ENCODE results near the gene WDR72.
"Not testable (repeated sequence)": the region's sequence is repeated elsewhere in the genome, so short reads cannot be mapped to it uniquely, and the experiment has no call there.

The WDR72 gene

GRCh38 chr15:53695365-53695764 is 64.1 kb downstream of the WDR72 start:
- DNase-seq = no peak

GRCh38 chr15:53694476-53694874 is 65.0 kb downstream of the WDR72 start:
- DNase-seq = no peak

GRCh38 chr15:53693729-53694475 is 65.6 kb downstream of the WDR72 start:
- DNase-seq = peak; percentile 15

- not testable (repeated sequence) for DNase-seq
Measured at GRCh38 chr15:53684162-53684561, 75.3 kb downstream of the WDR72 start.

- no peak for DNase-seq
Measured at GRCh38 chr15:53681056-53681455, 78.4 kb downstream of the WDR72 start.

- no peak for DNase-seq
Measured at GRCh38 chr15:53675832-53676231, 83.6 kb downstream of the WDR72 start.

- no peak for DNase-seq
Measured at GRCh38 chr15:53671545-53671944, 87.9 kb downstream of the WDR72 start.

GRCh38 chr15:53670701-53671100 is 88.8 kb downstream of the WDR72 start:
- DNase-seq = no peak

- no peak for DNase-seq
Measured at GRCh38 chr15:53665930-53666329, 93.5 kb downstream of the WDR72 start.

- DNase-seq = peak; percentile 94
Measured at GRCh38 chr15:53658827-53659555, 100.5 kb downstream of the WDR72 start.

- peak; percentile 71 for DNase-seq
Measured at GRCh38 chr15:53658255-53658654, 101.2 kb downstream of the WDR72 start.

GRCh38 chr15:53648934-53649333 is 110.5 kb downstream of the WDR72 start:
- DNase-seq = no peak

- no peak for DNase-seq
Measured at GRCh38 chr15:53644660-53645059, 114.8 kb downstream of the WDR72 start.

- DNase-seq = no peak
Measured at GRCh38 chr15:53634517-53635106, 124.9 kb downstream of the WDR72 start.

- no peak for DNase-seq
Measured at GRCh38 chr15:53627279-53627678, 132.2 kb downstream of the WDR72 start.

GRCh38 chr15:53625962-53626845 is 133.3 kb downstream of the WDR72 start:
- no peak for DNase-seq

GRCh38 chr15:53625260-53625659 is 134.2 kb downstream of the WDR72 start:
- no peak for DNase-seq

- DNase-seq = no peak
Measured at GRCh38 chr15:53618461-53618860, 141.0 kb downstream of the WDR72 start.

- DNase-seq = no peak
Measured at GRCh38 chr15:53611145-53611920, 148.1 kb downstream of the WDR72 start.

- DNase-seq = no peak
Measured at GRCh38 chr15:53591041-53591440, 168.4 kb downstream of the WDR72 start.

- no peak for DNase-seq
Measured at GRCh38 chr15:53590380-53590779, 169.1 kb downstream of the WDR72 start.

GRCh38 chr15:53589520-53590057 is 169.9 kb downstream of the WDR72 start:
- no peak for DNase-seq
